IMR-90 (cell line): ENCODE measurements around the gene HOXC6. TPM values are rescaled to one million over a fixed set of nuclear protein-coding genes. Genes with fewer than 3 reads are reported as not detected.
A peak's percentile ranks its signal among the peaks of the same experiment; 100 is the strongest.

Experiments
- ATAC-seq: fragments of 200-7000 bp; cut with Tn5 transposase; 2 replicates; pipeline ENCODE4 v1.9.1; 2020; ENCODE audit warnings: low read depth, mild to moderate bottlenecking, moderate library complexity
- BruUV-seq: library from RNA; stranded (reverse); fragments of 400-500 nt; replicated peaks from 2 replicates; lab custom pipeline; 2021; lab: Mats Ljungman, UMichigan
- CTCF ChIA-PET: fragments of 300-600 bp; formaldehyde crosslinking; extraction: SDS; loops from one replicate; lab custom pipeline; 2021; ENCODE audit warnings: antibody characterized with exemption; lab: Yijun Ruan, JAX
- POLR2A ChIA-PET: fragments of 300-600 bp; sonication (Branson Sonifier 250); formaldehyde crosslinking; loops from one replicate; lab custom pipeline; 2022; ENCODE audit warnings: antibody characterized with exemption; ENCODE audit not compliant: unreplicated experiment; lab: Charles Lee
- DNase-seq: peaks from one replicate; pipeline ENCODE4 v3.0.0; 2013
- H2AFZ ChIP-seq: replicated peaks from 2 replicates; pipeline ENCODE3; 2013; ENCODE audit warnings: low read length, mild to moderate bottlenecking; ENCODE audit not compliant: poor library complexity
- H2AK5ac ChIP-seq: 2 replicates; pipeline ENCODE4 v1.6.1; 2013; ENCODE audit warnings: low read depth, low read length, inconsistent platforms
- H2AK9ac ChIP-seq: replicated peaks from 2 replicates; pipeline ENCODE3; 2013; ENCODE audit warnings: mild to moderate bottlenecking, low read depth, low read length, moderate library complexity; ENCODE audit not compliant: poor library complexity
- H2BK120ac ChIP-seq: 2 replicates; pipeline ENCODE4 v1.6.1; 2013; ENCODE audit warnings: low read depth, low read length, inconsistent platforms
- H2BK15ac ChIP-seq: 3 replicates; pipeline ENCODE4 v1.6.1; 2013; ENCODE audit warnings: low read depth, low read length, inconsistent platforms
- H2BK20ac ChIP-seq: 2 replicates; pipeline ENCODE4 v1.6.1; 2013; ENCODE audit warnings: low read depth, mild to moderate bottlenecking, inconsistent platforms, low read length, moderate library complexity
- H2BK5ac ChIP-seq: 2 replicates; pipeline ENCODE4 v1.6.1; 2013; ENCODE audit warnings: mild to moderate bottlenecking, low read depth, low read length, inconsistent platforms; ENCODE audit not compliant: poor library complexity, severe bottlenecking
- H3K14ac ChIP-seq: replicated peaks from 2 replicates; pipeline ENCODE4 v1.6.1; 2013; ENCODE audit warnings: low read depth, low read length, inconsistent platforms
- H3K18ac ChIP-seq: 2 replicates; pipeline ENCODE4 v1.6.1; 2013; ENCODE audit warnings: low read depth, low read length, control low read depth
- H3K23ac ChIP-seq: 2 replicates; pipeline ENCODE4 v1.6.1; 2013; ENCODE audit warnings: low read depth, low read length, inconsistent platforms
- H3K27ac ChIP-seq: 2 replicates; pipeline ENCODE4 v1.5.1; 2013; ENCODE audit warnings: mild to moderate bottlenecking, control low read depth, low read length; ENCODE audit not compliant: insufficient read depth
- H3K27me3 ChIP-seq: 2 replicates; pipeline ENCODE4 v1.6.1; 2013; ENCODE audit warnings: low read length; ENCODE audit not compliant: control insufficient read depth, insufficient read depth
- H3K36me3 ChIP-seq: 2 replicates; pipeline ENCODE4 v1.6.1; 2013; ENCODE audit warnings: low read length, mixed read lengths; ENCODE audit not compliant: control insufficient read depth, insufficient read depth
- H3K4ac ChIP-seq: 2 replicates; pipeline ENCODE4 v1.6.1; 2013; ENCODE audit warnings: low read depth, low read length, inconsistent platforms
- H3K4me1 ChIP-seq: 2 replicates; pipeline ENCODE4 v1.6.1; 2013; ENCODE audit warnings: low read length, mixed read lengths; ENCODE audit not compliant: control insufficient read depth, insufficient read depth
- H3K4me2 ChIP-seq: 2 replicates; pipeline ENCODE4 v1.6.1; 2013; ENCODE audit warnings: low read depth, mild to moderate bottlenecking, control low read depth, low read length, moderate library complexity
- H3K4me3 ChIP-seq: 2 replicates; pipeline ENCODE4 v1.5.1; 2013; ENCODE audit warnings: low read depth, mild to moderate bottlenecking, control low read depth, low read length, moderate library complexity; ENCODE audit not compliant: insufficient read depth
- H3K56ac ChIP-seq: 2 replicates; pipeline ENCODE4 v1.6.1; 2013; ENCODE audit warnings: low read length, inconsistent platforms; ENCODE audit not compliant: insufficient read depth; ENCODE audit errors: extremely low read depth
- H3K79me1 ChIP-seq, 2 experiments: 2 replicates each; pipeline ENCODE4 v1.6.1; 2013; ENCODE audit warnings: low read length in 2 of 2, inconsistent platforms in 1 of 2, low read depth in 1 of 2
- H3K9ac ChIP-seq: 2 replicates; pipeline ENCODE4 v1.6.1; 2013; ENCODE audit warnings: low read depth, low read length, control low read depth
- H3K9me1 ChIP-seq: 2 replicates; pipeline ENCODE4 v1.6.1; 2013; ENCODE audit warnings: low read length, inconsistent platforms; ENCODE audit not compliant: insufficient read depth
- H3K9me3 ChIP-seq: 2 replicates; pipeline ENCODE4 v1.6.1; 2013; ENCODE audit warnings: low read length; ENCODE audit not compliant: control insufficient read depth, insufficient read depth
- H4K20me1 ChIP-seq: 2 replicates; pipeline ENCODE4 v1.6.1; 2013; ENCODE audit warnings: low read length, inconsistent platforms; ENCODE audit not compliant: insufficient read depth
- H4K5ac ChIP-seq: 2 replicates; pipeline ENCODE4 v1.6.1; 2013; ENCODE audit warnings: mild to moderate bottlenecking, low read depth, low read length, control low read depth
- H4K8ac ChIP-seq, 2 experiments: 2 replicates each; pipeline ENCODE4 v1.6.1; 2013; ENCODE audit warnings: low read depth in 2 of 2, low read length in 2 of 2, control low read depth in 1 of 2, inconsistent platforms in 1 of 2
- H4K91ac ChIP-seq: 2 replicates; pipeline ENCODE4 v1.6.1; 2013; ENCODE audit warnings: low read depth, low read length, inconsistent platforms; ENCODE audit not compliant: insufficient read depth
- BHLHE40 ChIP-seq: fragments of 150-350 bp; IDR thresholded peaks from 2 replicates; pipeline ENCODE4 v1.6.1; 2016; ENCODE audit warnings: mild to moderate bottlenecking, low read depth, low read length
- CEBPB ChIP-seq: IDR thresholded peaks from 2 replicates; pipeline ENCODE4 v1.6.1; 2012; ENCODE audit warnings: low read depth, low read length, improper control_type of control experiment
- FOS ChIP-seq: fragments of 150-350 bp; IDR thresholded peaks from 2 replicates; pipeline ENCODE4 v1.6.1; 2016; ENCODE audit warnings: low read depth, low read length
- MAFK ChIP-seq: IDR thresholded peaks from 2 replicates; pipeline ENCODE4 v1.6.1; 2012; ENCODE audit warnings: low read depth, low read length, improper control_type of control experiment
- MAZ ChIP-seq: IDR thresholded peaks from 2 replicates; pipeline ENCODE4 v1.6.1; 2012; ENCODE audit warnings: low read depth, mild to moderate bottlenecking, low read length, improper control_type of control experiment, moderate library complexity, borderline replicate concordance
- MXI1 ChIP-seq: IDR thresholded peaks from 2 replicates; pipeline ENCODE4 v1.6.1; 2012; ENCODE audit warnings: low read depth, mild to moderate bottlenecking, low read length, moderate library complexity, borderline replicate concordance
- NFE2L2 ChIP-seq: fragments of 150-350 bp; IDR thresholded peaks from 2 replicates; pipeline ENCODE4 v1.6.1; 2016; ENCODE audit warnings: low read depth, mild to moderate bottlenecking, low read length
- POLR2A ChIP-seq: IDR thresholded peaks from 2 replicates; pipeline ENCODE4 v1.6.1; 2012; ENCODE audit warnings: mild to moderate bottlenecking, low read depth, low read length
- RAD21 ChIP-seq: IDR thresholded peaks from 2 replicates; pipeline ENCODE4 v1.6.1; 2012; ENCODE audit warnings: low read length, improper control_type of control experiment
- RCOR1 ChIP-seq: IDR thresholded peaks from 2 replicates; pipeline ENCODE4 v1.6.1; 2012; ENCODE audit warnings: mild to moderate bottlenecking, low read length, improper control_type of control experiment; ENCODE audit not compliant: insufficient replicate concordance
- RFX5 ChIP-seq: IDR thresholded peaks from 2 replicates; pipeline ENCODE4 v1.8.0; 2012; ENCODE audit warnings: low read depth, mild to moderate bottlenecking, low read length, moderate library complexity
- SMC3 ChIP-seq: fragments of 150-350 bp; IDR thresholded peaks from 2 replicates; pipeline ENCODE4 v1.6.1; 2016; ENCODE audit warnings: low read depth, mild to moderate bottlenecking, antibody characterized with exemption, low read length, moderate library complexity
- WGBS, 2 experiments: methylation state at CpG; one replicate each; pipeline versions ENCODE4 v1.1.5 to v1.1.7; 2013; ENCODE audit warnings: missing lambda C conversion rate in 2 of 2; ENCODE audit not compliant: insufficient read length in 1 of 2; ENCODE audit errors: extremely low coverage in 2 of 2; 5-methylcytosine and 5-hydroxymethylcytosine counted together
- dilution Hi-C: fragments of 300-500 bp; cut with HindIII; formaldehyde crosslinking; loops from one replicate; pipeline ENCODE4 v1.14.3; 2018; ENCODE audit warnings: low sequenced_read_pairs; ENCODE audit not compliant: unreplicated experiment
- in situ Hi-C: fragments of 300-500 bp; cut with MboI; formaldehyde crosslinking; loops from 3 replicates; pipeline ENCODE4 v1.14.3; 2019; ENCODE audit warnings: low sequenced_read_pairs, inconsistent platforms, mixed read lengths
- intact Hi-C: fragments of 100-400 bp; cut with micrococcal nuclease; formaldehyde crosslinking; loops from 2 replicates; pipeline ENCODE4 v1.10.0; 2022
- polyA plus RNA-seq, 3 experiments: library from polyadenylated mRNA; depleted of rRNA; stranded (reverse); fragments of >200 nt; gene quantifications; 2 replicates each; pipeline ENCODE4 v1.2.3, GENCODE V29; 2012; ENCODE audit warnings: low replicate concordance in 1 of 3
- total RNA-seq: library from RNA; depleted of rRNA; stranded (reverse); fragments of >200 nt; gene quantifications from 2 replicates; pipeline ENCODE4 v1.2.3, GENCODE V29; 2012
- TF ChIP-seq, protein P1 (sequence below): fragments of 150-350 bp; IDR thresholded peaks from 2 replicates; pipeline ENCODE4 v1.6.1; 2016; ENCODE audit warnings: low read depth, mild to moderate bottlenecking, low read length, moderate library complexity, borderline replicate concordance
- TF ChIP-seq, protein P2 (sequence below): fragments of 150-350 bp; IDR thresholded peaks from 2 replicates; pipeline ENCODE4 v1.6.1; 2017; ENCODE audit warnings: mild to moderate bottlenecking, antibody characterized with exemption, low read length, low read depth
- TF ChIP-seq, protein P3 (sequence below): conservative IDR thresholded peaks from 2 replicates; pipeline ENCODE4 v1.5.1; 2012; ENCODE audit warnings: mild to moderate bottlenecking, low read depth, low read length, improper control_type of control experiment

The HOXC6 gene
- total and polyA plus RNA-seq, 2 of the 4 experiments (the other 2 are of a cell fraction): 1.1 TPM; not detected in 1

DNA sequence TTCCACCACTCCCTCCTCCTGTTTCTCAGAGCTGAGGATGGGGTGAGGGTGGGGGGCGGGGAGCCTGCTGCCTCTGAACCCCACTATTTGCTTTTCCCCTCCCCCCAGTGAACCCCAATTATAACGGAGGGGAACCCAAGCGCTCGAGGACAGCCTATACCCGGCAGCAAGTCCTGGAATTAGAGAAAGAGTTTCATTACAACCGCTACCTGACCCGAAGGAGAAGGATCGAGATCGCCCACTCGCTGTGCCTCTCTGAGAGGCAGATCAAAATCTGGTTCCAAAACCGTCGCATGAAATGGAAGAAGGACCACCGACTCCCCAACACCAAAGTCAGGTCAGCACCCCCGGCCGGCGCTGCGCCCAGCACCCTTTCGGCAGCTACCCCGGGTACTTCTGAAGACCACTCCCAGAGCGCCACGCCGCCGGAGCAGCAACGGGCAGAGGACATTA, 26.5 kb downstream of the HOXC6 start:
- Histone ChIP-seq H3K56ac (no peak overlapping the region), H4K20me1 (no peaks in the 10 kb centered on the region), H3K4me2 (no peak overlapping the region; the same call in 1 of the 2 replicates), H2AK5ac (no peak overlapping the region), H3K79me1 (no peaks in the 10 kb centered on the region), H3K9me3 (no peaks in the 10 kb centered on the region), H4K8ac (no peak overlapping the region), H4K91ac (no peak overlapping the region), H3K23ac (no peak overlapping the region), H2BK120ac (no peak overlapping the region), H3K14ac (no peak overlapping the region), H3K36me3 (no peaks in the 10 kb centered on the region), H3K18ac (no peak overlapping the region), H3K27ac (no peak overlapping the region), H2BK20ac (no peak overlapping the region), H3K9ac (no peak overlapping the region), H3K4me1 (no peaks in the 10 kb centered on the region), H3K9me1 (no peaks in the 10 kb centered on the region), H3K27me3 (peaks cover 76% of the 10 kb centered on the region), H4K5ac (no peak overlapping the region), H3K4me3 (no peak overlapping the region), H2BK15ac (no peak overlapping the region), H3K4ac (no peak overlapping the region), H2AK9ac (no peak overlapping the region), H2BK5ac (no peak overlapping the region), H2AFZ (peak overlapping the region; percentile 60)
- CTCF ChIA-PET: no interaction called here
- intact Hi-C loops: no loop called here
- ATAC-seq (no peak), DNase-seq (no peak)
- in situ Hi-C loops: no loop called here
- POLR2A ChIA-PET: no interaction called here
- no TSS peak for BruUV-seq
- dilution Hi-C loops: no loop called here
- TF ChIP-seq, protein P1, sequence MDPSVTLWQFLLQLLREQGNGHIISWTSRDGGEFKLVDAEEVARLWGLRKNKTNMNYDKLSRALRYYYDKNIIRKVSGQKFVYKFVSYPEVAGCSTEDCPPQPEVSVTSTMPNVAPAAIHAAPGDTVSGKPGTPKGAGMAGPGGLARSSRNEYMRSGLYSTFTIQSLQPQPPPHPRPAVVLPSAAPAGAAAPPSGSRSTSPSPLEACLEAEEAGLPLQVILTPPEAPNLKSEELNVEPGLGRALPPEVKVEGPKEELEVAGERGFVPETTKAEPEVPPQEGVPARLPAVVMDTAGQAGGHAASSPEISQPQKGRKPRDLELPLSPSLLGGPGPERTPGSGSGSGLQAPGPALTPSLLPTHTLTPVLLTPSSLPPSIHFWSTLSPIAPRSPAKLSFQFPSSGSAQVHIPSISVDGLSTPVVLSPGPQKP: no peak
- TF ChIP-seq POLR2A: no peak
- TF ChIP-seq MXI1: no peak
- TF ChIP-seq, protein P2, sequence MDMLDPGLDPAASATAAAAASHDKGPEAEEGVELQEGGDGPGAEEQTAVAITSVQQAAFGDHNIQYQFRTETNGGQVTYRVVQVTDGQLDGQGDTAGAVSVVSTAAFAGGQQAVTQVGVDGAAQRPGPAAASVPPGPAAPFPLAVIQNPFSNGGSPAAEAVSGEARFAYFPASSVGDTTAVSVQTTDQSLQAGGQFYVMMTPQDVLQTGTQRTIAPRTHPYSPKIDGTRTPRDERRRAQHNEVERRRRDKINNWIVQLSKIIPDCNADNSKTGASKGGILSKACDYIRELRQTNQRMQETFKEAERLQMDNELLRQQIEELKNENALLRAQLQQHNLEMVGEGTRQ: no peak
- no peak for TF ChIP-seq SMC3
- no peak for TF ChIP-seq RCOR1
- no peak for TF ChIP-seq BHLHE40
- no peak for TF ChIP-seq MAZ
- TF ChIP-seq, protein P3, sequence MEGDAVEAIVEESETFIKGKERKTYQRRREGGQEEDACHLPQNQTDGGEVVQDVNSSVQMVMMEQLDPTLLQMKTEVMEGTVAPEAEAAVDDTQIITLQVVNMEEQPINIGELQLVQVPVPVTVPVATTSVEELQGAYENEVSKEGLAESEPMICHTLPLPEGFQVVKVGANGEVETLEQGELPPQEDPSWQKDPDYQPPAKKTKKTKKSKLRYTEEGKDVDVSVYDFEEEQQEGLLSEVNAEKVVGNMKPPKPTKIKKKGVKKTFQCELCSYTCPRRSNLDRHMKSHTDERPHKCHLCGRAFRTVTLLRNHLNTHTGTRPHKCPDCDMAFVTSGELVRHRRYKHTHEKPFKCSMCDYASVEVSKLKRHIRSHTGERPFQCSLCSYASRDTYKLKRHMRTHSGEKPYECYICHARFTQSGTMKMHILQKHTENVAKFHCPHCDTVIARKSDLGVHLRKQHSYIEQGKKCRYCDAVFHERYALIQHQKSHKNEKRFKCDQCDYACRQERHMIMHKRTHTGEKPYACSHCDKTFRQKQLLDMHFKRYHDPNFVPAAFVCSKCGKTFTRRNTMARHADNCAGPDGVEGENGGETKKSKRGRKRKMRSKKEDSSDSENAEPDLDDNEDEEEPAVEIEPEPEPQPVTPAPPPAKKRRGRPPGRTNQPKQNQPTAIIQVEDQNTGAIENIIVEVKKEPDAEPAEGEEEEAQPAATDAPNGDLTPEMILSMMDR: no peak
- TF ChIP-seq MAFK: no peak
- no peak for TF ChIP-seq NFE2L2
- no peak for TF ChIP-seq FOS
- TF ChIP-seq RFX5: no peak
- no peak for TF ChIP-seq RAD21
- TF ChIP-seq CEBPB: no peak
- WGBS, 2 experiments: no CpG with 5 or more reads among the region's 24 CpGs
